ENCODE data around the gene GPX3. TPM values are rescaled to one million over a fixed set of nuclear protein-coding genes. Genes with fewer than 3 reads are reported as not detected.

GPX3 gene
- total RNA-seq, 4 donors from 2014 or later = 2,730 to 12,549 (median 7,201) TPM

- Histone ChIP-seq H3K4me3 (replicated peaks in 1 of 3) (no peak overlapping the region), H3K27ac (peak overlapping the region; percentile 85 to 94 (median 88)), H3K9me3 (no peaks in the 10 kb centered on the region), H3K4me1 (peaks cover 59 to 65% of the 10 kb centered on the region in 2 donors), H3K36me3 (peaks cover 6 to 14% of the 10 kb centered on the region in 2 donors), H3K27me3 (no peaks in the 10 kb centered on the region)
- DNase-seq = peak; percentile 84
- intact Hi-C loops (cut with DNase I) = no loop called here
- 45 to 47% methylated on average over 11 of the region's 11 CpGs for WGBS, 2 donors
- TF ChIP-seq POLR2A (IDR thresholded peaks at IDR 0.05) (no peak), CTCF (IDR thresholded peaks at IDR 0.05) (no peak)
These were observed 21.3 kb downstream of the GPX3 start for GRCh38 chr5:151041577-151042268.

GRCh38 chr5:151042453-151043093, 22.2 kb downstream of the GPX3 start:
- Histone ChIP-seq H3K9me3 (no peaks in the 10 kb centered on the region), H3K4me1 (peaks cover 55 to 59% of the 10 kb centered on the region in 2 donors), H3K4me3 (replicated peaks in 1 of 3) (no peak overlapping the region), H3K27me3 (no peaks in the 10 kb centered on the region), H3K36me3 (peaks cover 6 to 18% of the 10 kb centered on the region in 2 donors), H3K27ac (peak overlapping the region; percentile 85 to 94 (median 88))
- intact Hi-C loops (cut with DNase I) = no loop called here
- 55 to 66% methylated on average over 11 to 12 of the region's 12 CpGs for WGBS, 2 donors
- peak in 1 of 2 donors; percentile 41 for TF ChIP-seq POLR2A (IDR thresholded peaks at IDR 0.05)
- TF ChIP-seq CTCF (IDR thresholded peaks at IDR 0.05) = no peak
- DNase-seq = peak; percentile 87 to 91

- TF ChIP-seq POLR2A (IDR thresholded peaks at IDR 0.05) (no peak), CTCF (IDR thresholded peaks at IDR 0.05) (peak; percentile 66 to 91 (median 84))
- H3K27ac ChIP-seq = no peak overlapping the region
These were observed 27.5 kb downstream of the GPX3 start for GRCh38 chr5:151047814-151048425.

GRCh38 chr5:151048526-151048925, 28.1 kb downstream of the GPX3 start:
- Histone ChIP-seq H3K27me3 (no peaks in the 10 kb centered on the region), H3K4me3 (replicated peaks in 1 of 3) (no peak overlapping the region), H3K36me3 (peaks cover 33 to 43% of the 10 kb centered on the region in 2 donors), H3K4me1 (peaks cover 0 to 16% of the 10 kb centered on the region in 2 donors), H3K27ac (no peak overlapping the region), H3K9me3 (no peaks in the 10 kb centered on the region)
- DNase-seq = no peak
- TF ChIP-seq CTCF (IDR thresholded peaks at IDR 0.05) (peak in 3 of 6 experiments; percentile 12 to 31 (median 21)), POLR2A (IDR thresholded peaks at IDR 0.05) (no peak)
- intact Hi-C loops (cut with DNase I) = loop anchor here (5.0 kb wide), 1 partner anchor 46 kb away; no protein-coding TSS in a partner anchor
- 72 to 82% methylated on average over 7 of the region's 7 CpGs for WGBS, 2 donors

More at GRCh38 chr5:151047814-151048425, 27.5 kb downstream of the GPX3 start:
- Histone ChIP-seq H3K4me3 (replicated peaks in 1 of 3) (no peak overlapping the region), H3K4me1 (peaks cover 6 to 22% of the 10 kb centered on the region in 2 donors), H3K27me3 (no peaks in the 10 kb centered on the region), H3K9me3 (no peaks in the 10 kb centered on the region), H3K36me3 (peaks cover 33 to 43% of the 10 kb centered on the region in 2 donors)
- intact Hi-C loops (cut with DNase I) = loop anchor here (5.0 kb wide), 1 partner anchor 46 kb away; no protein-coding TSS in a partner anchor
- DNase-seq = peak; percentile 49 to 50
- 64 to 66% methylated on average over 13 of the region's 13 CpGs for WGBS, 2 donors

All from thyroid gland (tissue), 4 donors.